NCI-H82 treated with DMSO at 0.1 percent for 48 hours (cell line): ENCODE data around the gene ADGRL3.
"Not testable (repeated sequence)": the region's sequence is repeated elsewhere in the genome, so short reads cannot be mapped to it uniquely, and the experiment has no call there.

Source experiments
- DNase-seq: peaks from one replicate; lab custom pipeline; 2025; ENCODE audit not compliant: unreplicated experiment; lab: John Stamatoyannopoulos, UW

The ADGRL3 gene

DNA sequence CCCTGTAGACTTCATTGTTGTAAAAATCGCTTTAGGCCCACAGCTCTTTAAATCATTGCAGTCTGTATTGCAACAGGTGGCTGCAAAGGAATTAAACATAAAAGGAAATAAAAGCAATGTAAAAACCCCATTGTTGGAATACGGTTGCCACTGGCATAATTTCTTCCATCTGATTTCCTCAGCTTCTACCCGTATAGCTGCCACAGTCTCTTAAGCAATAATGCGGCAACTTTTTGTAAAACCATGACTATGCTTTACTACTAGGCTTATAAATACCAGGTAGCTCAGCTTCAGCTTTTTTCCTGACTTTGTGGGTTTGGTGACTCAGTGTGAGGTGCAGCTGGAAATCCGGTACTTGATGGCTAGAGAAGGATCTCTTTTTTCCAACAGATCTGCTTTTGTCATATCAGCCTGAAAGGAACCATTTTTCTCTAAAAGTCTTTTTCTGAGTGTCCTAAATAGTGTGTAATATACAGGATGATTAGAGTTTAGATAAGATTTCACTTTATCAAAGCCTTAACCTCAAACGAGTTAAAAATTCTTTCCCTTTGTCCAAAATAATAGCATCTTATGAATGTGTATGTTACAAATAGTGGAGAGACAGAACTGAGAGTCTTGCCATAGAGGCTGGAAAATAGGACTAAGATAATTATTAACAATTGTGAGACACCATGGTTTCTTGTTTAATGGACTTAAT is 268.0 kb downstream of the ADGRL3 start:
- no peak for DNase-seq

DNA sequence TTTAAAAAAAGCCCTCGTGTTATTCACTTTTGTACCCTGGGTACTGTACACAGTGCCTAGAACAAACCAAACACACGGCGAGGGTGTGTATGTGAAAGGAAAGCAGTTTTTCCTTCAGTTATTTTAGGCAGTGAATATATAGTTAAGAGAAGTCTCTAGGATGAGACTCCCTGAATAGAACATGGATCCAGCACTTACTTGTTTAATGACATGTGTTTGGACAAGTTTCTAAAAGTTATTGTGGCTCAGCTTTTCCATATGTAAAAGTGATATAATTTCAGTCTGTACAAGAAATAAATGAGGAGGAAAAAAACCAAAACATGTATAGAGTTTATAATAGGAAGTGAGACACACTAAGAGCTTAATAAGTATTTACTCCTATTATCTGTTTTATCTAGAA is 273.2 kb downstream of the ADGRL3 start:
- DNase-seq: no peak

GRCh38 chr4:61478340-61478739 is 278.2 kb downstream of the ADGRL3 start:
- no peak for DNase-seq

GRCh38 chr4:61485056-61485455 is 284.9 kb downstream of the ADGRL3 start:
- DNase-seq: no peak

DNA sequence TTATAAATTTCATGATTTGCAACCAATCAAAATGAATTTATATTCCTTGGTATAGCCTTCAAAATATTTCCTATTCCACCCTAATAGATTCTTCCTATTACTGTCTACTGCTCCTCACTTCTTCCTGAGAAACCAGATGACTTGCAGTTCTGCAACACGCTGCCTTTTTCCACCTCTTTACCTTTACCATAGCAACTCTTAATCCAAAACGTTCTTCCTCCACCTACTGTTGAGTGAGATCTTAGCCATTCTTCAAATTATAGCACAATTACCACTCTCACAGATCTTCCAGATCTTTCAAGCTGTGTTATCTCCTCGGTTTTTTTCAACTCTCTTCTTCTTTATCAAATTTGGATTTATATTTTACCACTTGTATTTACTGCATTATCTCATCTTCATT is 289.8 kb downstream of the ADGRL3 start:
- no peak for DNase-seq

- DNase-seq: no peak
Observed at GRCh38 chr4:61493041-61493440, 292.9 kb downstream of the ADGRL3 start.

- DNase-seq: no peak
Observed at GRCh38 chr4:61493470-61493869, 293.3 kb downstream of the ADGRL3 start.

- peak; percentile 30 for DNase-seq
Observed at GRCh38 chr4:61500883-61501282, 300.8 kb downstream of the ADGRL3 start.

DNA sequence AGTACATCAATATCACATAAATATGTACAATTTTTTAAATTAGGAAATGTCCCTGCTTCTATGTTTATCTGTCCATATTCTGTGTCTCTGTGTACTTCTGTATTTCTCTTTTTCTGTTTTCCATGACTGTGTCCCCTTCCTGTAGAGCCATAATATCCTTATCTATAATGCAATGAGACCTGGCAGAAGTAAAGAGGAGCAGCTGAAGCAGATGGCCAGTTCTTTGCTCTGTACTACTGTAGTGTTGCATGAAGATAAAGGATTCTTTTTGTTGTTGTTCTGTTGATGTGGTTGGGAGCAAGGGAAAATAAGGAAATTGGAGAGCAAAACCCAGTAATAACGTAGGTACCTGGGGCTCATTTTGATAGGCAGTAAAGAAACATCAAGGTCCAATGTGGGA is 301.7 kb downstream of the ADGRL3 start:
- peak; percentile 12 for DNase-seq

DNA sequence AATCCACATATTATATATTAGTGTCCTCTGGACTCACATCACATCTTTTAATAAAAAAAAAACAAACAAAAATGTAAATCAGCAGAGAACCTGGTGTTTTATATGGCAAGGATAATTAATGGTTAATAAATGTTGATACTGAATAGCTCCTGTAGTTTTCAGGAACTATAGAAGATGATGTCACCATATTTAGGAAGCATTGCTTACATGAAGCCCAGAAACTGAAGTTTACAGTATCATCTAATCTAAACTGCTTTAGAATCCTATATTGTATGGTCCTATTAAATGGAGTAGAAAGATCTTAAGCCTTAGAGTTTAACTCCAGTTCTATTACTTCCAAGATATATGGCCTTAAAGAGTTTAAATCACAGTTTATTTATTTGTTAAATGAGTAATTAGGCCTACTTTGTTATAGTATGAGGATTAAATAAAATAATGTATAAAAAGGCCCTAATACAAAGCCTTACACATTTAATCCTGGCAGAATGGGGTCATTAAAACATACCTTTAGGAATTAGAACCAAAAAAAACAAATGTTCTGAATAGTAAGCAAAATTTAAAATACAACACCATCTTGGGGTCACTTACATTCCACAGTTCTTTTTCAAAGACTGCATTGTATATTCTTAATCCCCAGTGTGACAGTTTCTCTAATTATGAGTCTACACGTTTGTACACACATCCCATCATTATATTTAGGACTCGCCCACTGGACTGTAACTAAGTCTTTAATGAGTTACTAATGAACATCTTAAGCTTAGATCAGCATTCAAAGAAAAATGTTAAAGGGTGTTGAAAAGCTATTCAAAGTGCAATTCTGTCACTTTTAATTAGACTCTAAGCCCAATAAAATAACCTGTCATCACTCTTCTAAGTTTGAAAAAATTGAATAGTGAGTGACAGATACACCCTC is 305.9 kb downstream of the ADGRL3 start:
- no peak for DNase-seq

- DNase-seq: no peak
Observed at GRCh38 chr4:61507091-61507490, 307.0 kb downstream of the ADGRL3 start.

DNA sequence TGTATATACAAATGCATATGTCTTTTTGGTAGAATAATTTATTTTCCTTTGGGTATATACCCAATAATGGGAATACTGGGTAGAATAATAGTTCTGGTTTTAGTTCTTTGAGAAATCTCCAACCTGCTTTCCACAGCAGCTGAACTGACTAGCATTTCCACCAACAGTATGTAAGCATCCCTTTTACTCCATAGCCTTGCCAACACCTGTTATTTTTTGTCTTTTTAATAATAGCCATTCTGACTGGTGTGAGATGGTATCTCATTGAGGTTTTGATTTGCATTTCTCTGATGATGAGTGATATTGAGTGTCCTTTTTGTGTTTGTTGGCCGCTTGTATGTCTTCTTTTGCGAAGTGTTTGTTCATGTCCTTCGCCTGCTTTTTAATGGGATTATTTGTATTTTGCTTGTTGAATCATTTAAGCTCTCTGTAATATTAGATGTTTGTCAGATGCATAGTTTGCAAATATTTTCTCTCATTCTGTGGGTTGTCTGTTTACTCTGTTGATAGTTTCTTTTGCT is 309.7 kb downstream of the ADGRL3 start:
- DNase-seq: not testable (repeated sequence)

DNA sequence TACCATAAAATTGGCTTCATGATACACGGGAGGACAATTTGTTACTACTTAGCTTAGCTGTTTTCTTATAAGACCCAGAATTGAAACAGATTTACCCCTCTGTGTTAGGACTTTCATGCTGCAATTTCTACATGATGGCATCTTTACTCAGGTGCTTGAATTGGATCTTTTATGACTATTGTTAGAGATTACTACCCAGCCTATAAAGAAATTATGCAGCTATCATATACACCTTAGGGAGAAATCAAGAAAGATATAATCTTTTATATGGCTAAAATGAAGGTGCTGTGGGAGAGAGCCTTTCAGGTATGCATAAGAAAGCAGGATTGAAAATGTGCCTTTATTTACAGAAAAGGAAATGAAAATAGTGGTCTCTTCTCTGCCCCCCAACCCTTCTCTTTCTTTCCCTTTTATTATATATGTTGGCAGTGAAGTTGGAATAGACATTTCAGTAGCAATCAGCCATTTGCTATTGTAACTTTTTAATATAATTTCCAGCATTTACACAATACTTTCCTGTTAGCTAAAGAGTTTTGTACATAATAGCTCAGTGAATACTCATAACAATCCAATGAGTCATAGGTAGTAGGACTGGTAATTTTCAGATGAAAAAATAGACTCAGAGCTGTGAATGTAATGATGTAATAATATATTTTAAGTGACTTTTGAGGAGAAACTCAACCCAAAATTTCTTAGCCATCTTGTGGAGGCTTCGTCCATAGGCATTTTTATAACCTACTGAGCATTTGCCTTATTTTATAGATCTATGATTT is 311.8 kb downstream of the ADGRL3 start:
- no peak for DNase-seq

DNA sequence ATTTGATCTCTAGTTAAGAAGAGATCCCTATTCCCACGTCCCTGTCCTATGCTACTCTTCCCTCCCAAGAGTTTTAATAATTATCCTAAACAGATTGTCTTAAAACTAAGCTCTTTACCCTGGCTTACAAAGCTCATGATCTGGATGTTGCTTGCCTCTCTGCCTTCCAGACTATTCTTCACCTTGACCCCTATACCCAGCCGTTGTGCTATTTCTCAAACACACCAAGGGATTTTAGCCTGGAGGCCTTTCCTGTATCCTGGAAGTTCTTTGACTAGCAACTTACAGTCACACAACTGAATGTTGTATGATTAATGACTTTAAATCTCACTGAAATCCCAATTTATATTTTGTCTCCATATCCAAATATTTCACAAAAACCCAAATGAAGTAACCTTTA is 314.9 kb downstream of the ADGRL3 start:
- DNase-seq: peak; percentile 68

DNA sequence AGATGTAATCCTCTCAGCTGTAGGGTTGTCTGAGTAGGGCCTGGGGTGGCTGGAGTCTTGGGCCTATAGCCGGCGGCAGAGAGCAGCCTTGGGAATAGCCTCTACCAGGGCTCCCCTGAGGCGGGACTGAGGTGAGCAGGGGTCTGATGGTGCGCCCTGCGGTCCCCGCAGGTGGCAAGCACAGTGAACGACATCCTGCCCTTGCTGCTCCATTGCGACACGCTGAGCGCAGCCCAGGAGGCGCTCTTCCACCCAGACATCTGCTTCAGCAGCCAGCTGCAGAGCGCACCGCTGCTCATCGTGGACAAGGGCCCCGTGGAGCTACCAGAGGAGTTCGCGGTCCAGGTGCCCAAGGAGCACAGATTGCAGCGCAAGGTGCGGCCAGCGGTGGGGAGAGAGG is 317.0 kb downstream of the ADGRL3 start:
- DNase-seq: no peak

GRCh38 chr4:61520166-61520565 is 320.0 kb downstream of the ADGRL3 start:
- no peak for DNase-seq

DNA sequence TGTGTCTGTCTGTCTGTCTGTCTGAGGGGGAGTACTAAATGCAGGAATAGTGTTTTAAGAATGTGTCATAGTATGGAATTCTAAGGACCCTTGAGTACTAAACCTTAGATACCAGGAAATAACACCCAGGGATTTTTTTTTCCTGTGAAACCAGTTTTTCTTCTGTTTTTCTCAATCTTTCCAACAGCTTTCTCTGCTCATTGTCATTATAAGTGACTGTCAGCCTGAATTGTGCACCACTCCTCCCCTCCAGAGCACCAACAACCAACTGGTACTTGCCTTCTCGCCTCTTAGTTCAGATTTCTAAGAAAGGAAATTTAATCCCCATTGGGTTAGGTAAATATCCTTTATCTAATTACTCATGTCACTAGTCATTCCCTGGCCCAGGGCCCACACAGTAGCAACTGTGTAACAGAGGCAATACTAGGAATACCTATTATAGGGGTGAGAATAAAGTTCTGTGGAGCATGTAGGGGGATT is 320.6 kb downstream of the ADGRL3 start:
- DNase-seq: no peak

GRCh38 chr4:61521451-61521850 is 321.3 kb downstream of the ADGRL3 start:
- no peak for DNase-seq

DNA sequence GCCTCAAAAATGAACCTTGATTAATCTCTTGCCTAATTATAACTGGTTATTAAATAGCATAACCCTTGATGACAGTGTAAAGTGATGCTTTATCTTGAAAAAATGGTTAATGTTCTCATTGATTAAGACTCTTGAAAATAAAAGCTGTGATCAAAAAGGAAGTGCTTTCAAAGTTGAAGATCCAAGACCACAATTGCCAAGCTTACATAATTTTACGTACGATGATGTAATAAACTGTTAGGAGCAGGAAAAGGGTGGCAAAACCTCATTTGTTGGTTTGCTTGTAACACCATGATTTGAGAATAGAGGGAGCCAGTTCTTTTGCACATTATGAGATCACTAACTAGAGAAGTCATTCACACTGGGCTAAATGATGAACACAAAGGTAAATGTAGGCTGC is 322.2 kb downstream of the ADGRL3 start:
- no peak for DNase-seq

DNA sequence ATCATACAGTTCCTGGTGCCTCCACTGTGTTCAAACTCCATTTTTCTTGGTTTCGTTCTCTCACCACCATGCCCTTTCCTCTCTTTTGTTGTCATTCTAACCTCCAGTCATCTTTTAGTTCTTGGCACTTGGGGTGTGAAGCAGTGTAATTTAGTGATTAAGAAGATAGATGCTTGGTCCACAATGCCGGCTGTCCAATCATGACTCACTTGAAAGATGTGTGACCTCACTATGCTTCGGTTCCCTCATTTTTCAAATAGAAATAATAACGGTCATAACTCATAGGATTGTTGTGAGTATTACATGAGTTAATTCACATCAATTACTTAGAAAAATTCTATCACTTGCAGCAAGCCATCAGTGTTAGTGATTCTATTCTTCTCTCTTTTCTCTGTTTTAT is 327.8 kb downstream of the ADGRL3 start:
- no peak for DNase-seq

DNA sequence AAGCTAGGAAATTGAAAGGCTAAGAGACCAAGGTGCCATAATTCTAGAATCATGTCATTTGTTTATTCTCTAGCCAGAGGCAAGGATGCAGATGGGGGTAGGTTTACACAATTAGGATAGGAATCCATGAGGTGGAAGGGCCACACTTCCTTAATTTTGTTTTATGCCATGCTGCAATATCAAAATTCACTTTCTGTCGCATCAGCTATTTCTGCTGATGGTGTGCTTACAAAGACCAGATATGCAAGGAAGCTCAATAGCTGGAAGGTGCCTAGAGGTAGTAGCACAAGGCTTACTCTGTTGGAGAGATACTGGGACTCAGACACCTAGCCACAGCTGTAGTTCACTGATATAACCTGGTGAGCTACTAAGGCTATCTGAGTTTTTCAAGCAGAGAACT is 328.5 kb downstream of the ADGRL3 start:
- DNase-seq: no peak
